GM19239 (cell line): ENCODE results near the gene SRI.
A peak's percentile ranks its signal among the peaks of the same experiment; 100 is the strongest.
"Not testable (repeated sequence)": the region's sequence is repeated elsewhere in the genome, so short reads cannot be mapped to it uniquely, and the experiment has no call there.

Experiments used
- DNase-seq: peaks from one replicate; pipeline ENCODE4 v3.0.0; 2011; ENCODE audit warnings: low spot score; ENCODE audit not compliant: insufficient read length
- FAIRE-seq: peaks from 2 replicates; lab custom pipeline; 2011; peaks lifted over from hg19 to GRCh38; lab: Jason Lieb, UNC

Gene SRI

GRCh38 chr7:88200261-88200660 lies 19.6 kb downstream of the SRI start:
- FAIRE-seq (no peak), DNase-seq (no peak)

DNA sequence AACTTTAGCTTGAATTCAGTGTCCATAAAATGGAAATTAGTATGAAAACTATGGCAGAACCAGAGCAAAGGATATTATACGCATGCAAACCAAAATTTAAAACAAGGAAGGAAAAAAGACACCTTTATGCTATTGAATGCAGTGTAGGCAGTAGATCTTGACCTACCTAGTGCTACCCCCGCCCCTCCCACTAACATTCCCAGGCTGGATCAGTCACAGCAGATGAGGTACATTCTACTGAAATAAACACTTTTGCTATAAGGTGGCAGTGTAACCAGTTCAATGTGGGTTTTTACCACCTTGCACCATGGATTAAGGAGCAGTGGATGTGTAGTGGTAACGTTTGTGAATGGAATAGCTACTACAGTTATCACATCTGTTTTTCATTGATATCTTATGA lies 27.9 kb downstream of the SRI start:
- FAIRE-seq (no peak), DNase-seq (no peak)

- DNase-seq = no peak
- no peak for FAIRE-seq
Observed at GRCh38 chr7:88185650-88186049, 34.2 kb downstream of the SRI start.

- no peak for DNase-seq
- no peak for FAIRE-seq
Observed at GRCh38 chr7:88184848-88185304, 35.0 kb downstream of the SRI start.

DNA sequence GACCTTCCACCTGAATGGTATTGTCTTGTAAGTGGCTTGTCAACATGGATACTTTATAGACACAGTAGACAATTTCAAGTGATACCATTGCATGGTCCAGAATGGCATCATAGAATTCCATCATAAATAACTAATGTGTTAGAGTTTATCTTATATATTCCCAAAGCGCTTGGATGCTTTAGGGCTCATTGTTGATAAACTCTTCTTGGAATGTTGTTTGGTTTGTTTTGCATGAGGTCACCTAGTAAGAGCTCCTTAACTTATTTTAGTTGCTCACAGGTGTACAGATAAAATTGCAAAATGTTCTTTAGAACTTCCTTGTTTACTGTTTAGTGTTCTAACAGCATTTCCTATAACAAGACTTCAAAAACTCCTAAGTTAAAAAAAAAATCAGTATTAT lies 36.8 kb downstream of the SRI start:
- FAIRE-seq = no peak
- DNase-seq = no peak

DNA sequence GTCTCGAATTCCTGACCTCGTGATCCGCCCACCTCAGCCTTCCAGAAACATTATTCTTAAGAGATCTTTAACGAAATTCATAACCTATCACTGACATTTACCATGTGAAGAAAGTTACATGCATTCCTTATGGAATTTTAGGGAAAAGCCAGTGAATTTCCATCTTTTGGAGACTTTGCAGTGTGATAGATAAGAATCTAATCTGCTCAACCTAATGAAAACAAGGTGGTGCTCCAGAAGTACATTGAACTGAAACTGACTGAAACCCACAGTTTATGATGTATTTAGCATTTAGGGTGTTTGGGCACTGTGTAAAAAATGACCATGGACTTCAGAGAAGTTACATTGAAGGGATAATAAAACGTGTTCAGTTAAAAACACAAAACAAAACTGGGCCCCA lies 43.6 kb downstream of the SRI start:
- DNase-seq = no peak
- no peak for FAIRE-seq

GRCh38 chr7:88172842-88173241 lies 47.0 kb downstream of the SRI start:
- FAIRE-seq = peak; percentile 4
- no peak for DNase-seq

- FAIRE-seq = peak; percentile 54
- no peak for DNase-seq
Observed at GRCh38 chr7:88169717-88170320, 50.0 kb downstream of the SRI start.

DNA sequence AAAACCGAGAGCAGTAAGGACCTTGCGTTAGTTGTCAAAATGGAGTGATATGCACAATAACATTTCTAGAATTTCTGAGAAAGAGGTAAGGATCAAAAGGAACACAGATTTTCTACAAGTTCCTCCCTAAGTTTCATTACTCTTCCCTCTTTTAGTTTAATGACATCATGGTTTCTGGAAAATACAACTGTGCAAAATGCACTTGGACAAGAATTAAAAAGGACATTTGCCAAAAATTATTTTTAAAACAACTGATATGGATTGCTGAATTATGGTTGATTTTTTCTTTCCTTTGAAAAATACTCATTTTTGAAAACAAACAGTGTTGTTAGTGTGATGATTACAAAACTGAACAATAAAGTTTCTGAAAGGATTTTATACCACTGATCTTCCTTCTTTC lies 52.1 kb downstream of the SRI start:
- DNase-seq (no peak), FAIRE-seq (no peak)

GRCh38 chr7:88167223-88167622 lies 52.6 kb downstream of the SRI start:
- no peak for DNase-seq
- no peak for FAIRE-seq

DNA sequence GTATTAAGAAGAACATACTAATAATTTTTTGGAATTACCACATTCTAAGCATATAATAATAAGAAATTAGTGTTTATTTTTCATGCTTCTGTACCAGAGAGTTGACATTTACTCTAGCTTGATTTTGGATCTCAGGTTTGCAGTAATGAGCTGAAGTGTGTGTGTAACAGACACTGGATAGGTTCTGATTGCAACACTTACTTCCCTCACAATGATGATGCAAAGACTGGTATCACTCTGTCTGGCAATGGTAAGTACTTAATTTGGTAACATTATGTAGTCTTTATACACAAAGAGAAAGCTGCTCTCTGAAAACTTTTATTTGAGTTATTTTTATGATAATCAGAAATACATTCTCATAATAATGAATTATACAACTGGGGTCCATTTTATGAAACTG lies 54.1 kb downstream of the SRI start:
- DNase-seq (no peak), FAIRE-seq (no peak)

GRCh38 chr7:88159741-88160140 lies 60.1 kb downstream of the SRI start:
- DNase-seq, FAIRE-seq: not testable (repeated sequence)

- no peak for DNase-seq
- no peak for FAIRE-seq
Observed at GRCh38 chr7:88156356-88156755, 63.5 kb downstream of the SRI start.

DNA sequence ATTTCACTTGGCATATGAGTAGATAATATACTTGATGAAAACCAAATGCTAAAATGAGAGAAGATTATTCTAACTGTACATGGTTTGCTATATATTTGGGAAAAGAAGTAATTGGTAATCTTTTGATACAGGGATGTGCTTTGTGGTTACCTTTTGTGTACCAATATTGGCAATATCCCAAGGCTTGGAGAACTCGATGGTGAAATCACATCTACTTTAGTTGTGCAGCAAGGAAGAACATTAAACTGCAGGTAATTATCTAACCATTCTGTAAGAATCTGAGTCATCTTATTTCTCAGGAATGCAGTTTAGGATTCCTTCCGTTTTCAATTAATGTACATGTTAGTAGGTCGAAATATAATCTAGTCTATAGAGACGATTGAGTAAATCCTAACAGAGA lies 64.1 kb downstream of the SRI start:
- FAIRE-seq (peak; percentile 57), DNase-seq (no peak)
